Occipital lobe (tissue), 3 donors: ENCODE measurements around the gene MYO19. TPM values are rescaled to one million over a fixed set of nuclear protein-coding genes. Genes with fewer than 3 reads are reported as not detected.
"Not testable (repeated sequence)": the region's sequence is repeated elsewhere in the genome, so short reads cannot be mapped to it uniquely, and the experiment has no call there.

Experiments
- DNase-seq: peaks from one replicate; lab custom pipeline; 2025; lab: John Stamatoyannopoulos, UW
- small RNA-seq: library from RNA; depleted of rRNA; stranded (forward); fragments of <200 nt; gene quantifications from one replicate; pipeline ENCODE3, GENCODE V24; 2014
- total RNA-seq: library from RNA; depleted of rRNA; stranded (reverse); fragments of >200 nt; gene quantifications from one replicate; pipeline ENCODE4 v1.2.3, GENCODE V29; 2014

MYO19 gene
- total RNA-seq, 1 donor from 2014 or later = 33.8 TPM

- peak; percentile 27 for DNase-seq
Observed at GRCh38 chr17:36463916-36464764, 70.5 kb downstream of the MYO19 start.

GRCh38 chr17:36461330-36462110 lies 73.1 kb downstream of the MYO19 start:
- DNase-seq = no peak

GRCh38 chr17:36460265-36460937 lies 74.3 kb downstream of the MYO19 start:
- no peak for DNase-seq

GRCh38 chr17:36459601-36460000 lies 75.1 kb downstream of the MYO19 start:
- peak; percentile 28 for DNase-seq

GRCh38 chr17:36459045-36459444 lies 75.6 kb downstream of the MYO19 start:
- no peak for DNase-seq

- not testable (repeated sequence) for DNase-seq
Observed at GRCh38 chr17:36457701-36458100, 77.0 kb downstream of the MYO19 start.

GRCh38 chr17:36452888-36453287 lies 81.8 kb downstream of the MYO19 start:
- not testable (repeated sequence) for DNase-seq

- not testable (repeated sequence) for DNase-seq
Observed at GRCh38 chr17:36449997-36450396, 84.7 kb downstream of the MYO19 start.

Small RNA genes lying within 50 kb of the gene (small RNA-seq; reads per million reads assigned to genes)
- gene RNA5SP439 = not detected

Other genes with a start within 250 kb of the MYO19 start
- gene TBC1D3G, start 211.0 kb downstream of the MYO19 start, total RNA-seq = not detected
- not detected for gene TBC1D3H, start 146.4 kb downstream of the MYO19 start, total RNA-seq
- gene ZNHIT3, start 48.2 kb downstream of the MYO19 start, total RNA-seq = 44.6 TPM
- gene PIGW, start 119 bp upstream of the MYO19 start, total RNA-seq = 7.0 TPM
- 60.7 TPM for gene GGNBP2, start 10.1 kb upstream of the MYO19 start, total RNA-seq
- 4.8 TPM for gene DHRS11, start 57.0 kb upstream of the MYO19 start, total RNA-seq
- gene MRM1, start 66.7 kb upstream of the MYO19 start, total RNA-seq = 2.7 TPM